NCI-H128 (cell line): ENCODE results near the gene C1QTNF7.

Experiments
- DNase-seq: peaks from one replicate; lab custom pipeline; 2025; ENCODE audit not compliant: unreplicated experiment; lab: John Stamatoyannopoulos, UW

The C1QTNF7 gene

DNA sequence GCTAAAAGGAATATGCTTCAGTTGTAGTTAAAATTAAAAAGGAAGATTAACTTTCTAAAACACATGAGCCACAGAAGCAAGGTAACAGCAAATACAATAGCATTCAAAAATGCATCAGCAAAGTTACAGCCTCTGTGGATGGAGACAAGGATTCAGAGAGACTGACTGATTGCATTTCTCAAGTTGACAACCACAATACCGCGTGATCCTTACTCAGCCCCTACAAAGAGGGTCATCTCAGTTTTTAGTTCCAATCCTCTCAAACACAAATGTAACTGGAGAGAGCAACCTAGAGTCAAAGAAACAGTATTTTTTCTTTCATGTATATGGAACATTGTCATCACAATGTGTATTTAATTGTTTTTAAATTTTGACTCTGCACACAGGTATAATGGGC is 14.2 kb upstream of the C1QTNF7 start:
- DNase-seq = no peak

DNA sequence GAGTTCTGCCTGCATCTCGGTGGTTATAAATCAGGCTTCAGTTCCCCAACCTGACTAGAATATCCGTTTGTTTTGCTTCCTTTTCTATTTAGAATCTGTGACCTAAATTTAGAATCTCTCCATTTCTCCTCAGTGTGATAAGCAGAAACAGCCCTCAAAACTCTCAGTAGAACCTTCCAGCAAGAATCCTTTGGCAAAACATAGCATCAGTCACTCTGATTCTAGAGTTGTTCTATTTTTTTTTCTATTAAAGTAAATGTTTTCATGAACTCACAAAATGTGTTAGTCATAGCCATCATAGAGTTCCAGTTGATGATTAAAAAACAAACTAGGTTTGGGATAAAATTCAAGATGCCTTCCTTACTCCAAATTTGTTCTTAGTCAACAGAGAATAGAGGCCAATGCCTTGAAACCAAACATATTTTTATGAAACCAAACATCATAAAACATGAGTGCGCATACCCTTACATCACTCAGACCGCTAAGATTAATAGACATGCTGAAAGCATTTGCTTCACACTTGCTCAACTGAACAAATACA is 13.2 kb upstream of the C1QTNF7 start:
- no peak for DNase-seq

GRCh38 chr4:15416357-15417232 is 11.2 kb upstream of the C1QTNF7 start:
- DNase-seq = no peak

GRCh38 chr4:15417233-15417660 is 10.6 kb upstream of the C1QTNF7 start:
- DNase-seq = no peak

- no peak for DNase-seq
Observed at GRCh38 chr4:15418956-15419355, 8.9 kb upstream of the C1QTNF7 start.

GRCh38 chr4:15420642-15421041 is 7.2 kb upstream of the C1QTNF7 start:
- no peak for DNase-seq

DNA sequence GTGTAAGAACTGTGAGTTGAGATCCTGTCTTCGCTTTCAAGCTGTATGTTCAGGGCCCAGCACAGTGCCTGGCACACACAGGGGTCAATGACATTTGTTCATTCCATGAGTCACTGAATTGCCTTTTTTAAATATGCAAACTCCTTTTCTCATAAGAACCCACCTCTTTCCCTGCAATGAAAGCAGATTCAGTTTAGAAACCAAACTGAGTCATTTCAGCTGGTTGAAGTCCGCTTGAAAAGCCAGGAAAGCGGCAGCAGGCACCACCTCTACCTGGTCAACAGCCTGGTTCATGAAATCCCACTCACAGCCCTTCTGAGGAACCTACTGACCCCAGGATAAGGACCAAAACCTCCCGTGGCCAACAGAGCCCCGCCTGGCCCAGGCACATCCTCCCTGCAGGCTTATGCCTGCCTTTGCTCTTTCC is 4.5 kb upstream of the C1QTNF7 start:
- DNase-seq = no peak

DNA sequence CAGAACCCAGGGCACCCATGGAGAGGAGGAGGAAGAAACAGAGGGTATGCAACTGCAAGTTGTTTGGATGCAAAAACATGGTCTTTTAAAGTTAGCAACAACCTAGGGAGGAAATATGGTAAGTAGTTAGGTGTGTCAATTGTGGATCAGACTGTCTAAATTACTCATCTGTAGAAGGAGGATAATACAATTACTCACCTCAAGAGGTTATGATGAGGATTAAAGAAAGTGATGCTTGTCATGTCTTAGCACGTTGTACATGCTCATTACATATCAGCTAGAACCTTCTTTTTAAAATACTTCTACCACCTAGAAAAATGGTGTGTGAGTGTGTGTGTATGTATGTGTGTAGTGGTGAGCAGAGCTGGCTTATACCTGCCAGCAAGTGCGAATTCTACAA is 2.3 kb upstream of the C1QTNF7 start:
- DNase-seq = no peak

DNA sequence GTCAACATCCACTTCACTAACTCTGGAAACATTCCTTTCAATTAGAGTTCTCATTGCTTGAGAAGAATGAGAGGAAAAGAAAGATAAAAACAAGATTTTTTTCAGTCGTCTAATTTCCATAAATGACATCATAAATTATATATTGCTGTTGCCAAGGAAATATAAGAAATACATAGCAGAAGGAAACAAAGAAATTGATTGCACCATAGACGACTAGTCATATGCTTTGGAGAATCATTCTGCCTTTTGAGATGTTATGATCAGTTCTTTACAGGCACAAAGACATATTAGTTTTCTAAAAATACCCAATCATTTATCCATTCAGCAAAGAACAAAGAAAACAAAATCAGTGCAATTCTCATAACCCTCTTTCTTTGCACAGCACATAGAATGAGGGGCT is 672 bp upstream of the C1QTNF7 start:
- no peak for DNase-seq

GRCh38 chr4:15428611-15429010 is 778 bp downstream of the C1QTNF7 start:
- DNase-seq = no peak

DNA sequence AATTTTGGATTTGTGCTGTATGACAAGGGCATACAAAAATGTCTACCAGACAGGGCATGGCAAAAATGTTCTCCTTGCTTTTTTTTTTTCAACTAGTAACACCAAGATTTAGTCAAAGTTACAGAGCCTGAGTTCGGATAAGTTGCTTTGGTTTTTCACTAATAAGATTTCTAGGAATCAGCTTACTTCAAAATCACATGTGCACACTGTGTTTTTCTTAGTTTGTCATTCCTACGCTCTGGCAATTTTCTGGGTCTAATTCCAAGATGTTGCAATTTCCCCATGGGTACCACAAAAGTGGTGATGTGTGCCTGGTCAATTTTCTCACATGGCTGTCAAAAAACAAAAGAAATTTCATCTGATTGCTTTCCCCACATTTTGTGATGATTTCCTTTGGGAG is 6.3 kb downstream of the C1QTNF7 start:
- no peak for DNase-seq

- no peak for DNase-seq
Observed at GRCh38 chr4:15434676-15435075, 6.8 kb downstream of the C1QTNF7 start.

DNA sequence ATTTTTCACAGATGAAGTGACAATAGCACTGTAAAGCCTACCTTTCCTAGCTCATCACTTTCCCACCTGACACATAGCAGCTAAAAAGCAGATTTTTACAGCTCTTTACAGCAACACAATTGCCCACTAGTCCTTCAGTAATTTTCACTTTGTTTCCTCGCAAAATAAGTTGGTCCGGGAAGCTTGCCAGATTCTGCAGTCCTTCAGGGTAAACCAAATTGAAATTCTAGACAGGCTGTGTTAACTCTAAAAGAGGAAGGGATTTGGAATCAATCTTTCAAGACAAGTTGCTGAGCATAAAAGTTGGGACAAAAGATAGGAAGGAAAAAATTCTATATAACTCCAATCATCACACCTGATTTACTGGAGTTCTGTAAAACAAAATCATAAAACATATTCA is 8.7 kb downstream of the C1QTNF7 start:
- no peak for DNase-seq

GRCh38 chr4:15438939-15439524 is 11.2 kb downstream of the C1QTNF7 start:
- DNase-seq = no peak

DNA sequence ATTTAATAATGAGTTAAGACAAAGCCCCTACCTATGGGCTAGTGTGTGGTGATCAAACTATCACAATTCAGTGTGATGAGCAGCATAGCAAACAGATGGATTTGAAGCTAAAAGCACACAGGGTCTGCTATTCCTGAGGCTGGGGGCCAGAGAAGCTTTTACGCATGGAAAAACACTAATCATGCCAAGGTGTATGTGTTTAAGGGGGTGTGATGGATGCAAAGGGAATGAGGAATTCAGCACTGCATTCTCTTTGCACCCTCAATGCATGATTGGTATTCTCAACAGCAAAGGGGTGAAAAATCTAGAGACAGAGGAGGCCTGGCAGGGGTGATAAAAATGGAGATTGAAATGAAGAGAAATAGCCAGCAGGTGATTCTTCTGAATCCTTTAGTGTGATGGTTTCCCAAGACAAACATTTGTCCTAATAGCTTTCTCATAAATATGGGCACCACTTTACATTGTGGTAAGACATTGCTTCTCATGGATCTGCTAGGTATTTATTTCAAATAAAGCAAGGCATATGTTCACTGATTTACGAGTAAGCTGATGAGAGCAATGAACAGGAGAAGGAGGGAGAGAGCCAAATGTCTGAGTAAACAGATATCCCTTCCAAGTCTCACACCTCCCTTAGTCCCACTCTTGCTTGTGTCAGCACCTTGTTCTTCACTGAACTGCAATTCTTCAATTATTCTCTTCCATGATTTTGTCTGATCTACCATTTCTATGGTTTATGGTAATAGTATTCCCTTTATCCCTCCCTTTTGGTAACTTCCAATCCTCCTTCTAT is 15.7 kb downstream of the C1QTNF7 start:
- DNase-seq = no peak

DNA sequence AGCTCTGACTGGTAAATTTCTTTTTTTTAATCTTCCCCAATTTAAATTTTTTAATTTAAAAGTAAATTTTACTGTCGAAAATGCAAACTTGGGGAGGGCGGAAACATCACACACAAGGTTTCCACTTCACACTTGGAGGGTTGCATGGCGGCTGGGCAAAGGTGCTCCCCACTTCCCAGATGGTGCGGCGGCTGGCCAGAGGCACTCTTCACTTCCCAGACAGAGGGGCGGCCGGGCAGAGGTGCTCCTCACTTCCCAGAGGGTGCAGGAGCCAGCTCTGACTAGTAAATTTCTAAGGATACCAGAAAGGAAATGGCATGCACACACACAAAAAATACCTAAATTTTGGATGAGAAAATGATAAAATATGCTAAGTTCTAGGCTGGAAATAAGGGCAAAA is 16.4 kb downstream of the C1QTNF7 start:
- DNase-seq = no peak

GRCh38 chr4:15444879-15445547 is 17.2 kb downstream of the C1QTNF7 start:
- DNase-seq = no peak

DNA sequence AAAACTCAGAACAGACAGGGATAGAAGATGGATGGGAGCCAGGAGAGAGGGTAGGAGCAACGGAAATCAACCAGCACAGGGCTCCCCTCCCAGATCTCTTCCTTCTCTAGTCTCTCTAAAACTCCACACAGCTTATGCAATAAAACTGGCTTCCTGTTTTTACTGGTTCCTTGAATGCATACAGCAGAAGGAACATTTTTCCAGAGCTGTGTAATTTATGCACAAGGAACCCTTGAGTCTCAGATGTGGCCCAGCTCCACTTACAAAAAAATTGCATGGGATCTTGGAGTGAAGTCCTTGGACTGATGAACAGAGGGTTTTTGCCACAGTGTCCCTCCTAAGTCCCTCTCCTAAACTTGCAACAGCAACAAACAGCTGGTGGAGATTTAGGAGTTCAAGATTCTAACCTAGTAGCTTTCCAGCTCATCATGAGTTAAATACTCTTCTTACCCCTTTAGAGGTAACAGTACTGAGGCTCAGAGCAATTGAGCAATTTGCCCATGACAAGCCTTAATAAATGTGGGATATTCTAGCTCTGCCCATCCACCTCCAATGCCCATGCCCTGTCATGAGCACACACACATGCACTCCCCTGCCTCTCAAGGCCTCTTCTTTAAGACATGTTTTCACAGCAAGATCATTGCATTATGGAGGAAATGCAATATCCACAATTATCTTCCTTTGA is 23.5 kb downstream of the C1QTNF7 start:
- DNase-seq = no peak

DNA sequence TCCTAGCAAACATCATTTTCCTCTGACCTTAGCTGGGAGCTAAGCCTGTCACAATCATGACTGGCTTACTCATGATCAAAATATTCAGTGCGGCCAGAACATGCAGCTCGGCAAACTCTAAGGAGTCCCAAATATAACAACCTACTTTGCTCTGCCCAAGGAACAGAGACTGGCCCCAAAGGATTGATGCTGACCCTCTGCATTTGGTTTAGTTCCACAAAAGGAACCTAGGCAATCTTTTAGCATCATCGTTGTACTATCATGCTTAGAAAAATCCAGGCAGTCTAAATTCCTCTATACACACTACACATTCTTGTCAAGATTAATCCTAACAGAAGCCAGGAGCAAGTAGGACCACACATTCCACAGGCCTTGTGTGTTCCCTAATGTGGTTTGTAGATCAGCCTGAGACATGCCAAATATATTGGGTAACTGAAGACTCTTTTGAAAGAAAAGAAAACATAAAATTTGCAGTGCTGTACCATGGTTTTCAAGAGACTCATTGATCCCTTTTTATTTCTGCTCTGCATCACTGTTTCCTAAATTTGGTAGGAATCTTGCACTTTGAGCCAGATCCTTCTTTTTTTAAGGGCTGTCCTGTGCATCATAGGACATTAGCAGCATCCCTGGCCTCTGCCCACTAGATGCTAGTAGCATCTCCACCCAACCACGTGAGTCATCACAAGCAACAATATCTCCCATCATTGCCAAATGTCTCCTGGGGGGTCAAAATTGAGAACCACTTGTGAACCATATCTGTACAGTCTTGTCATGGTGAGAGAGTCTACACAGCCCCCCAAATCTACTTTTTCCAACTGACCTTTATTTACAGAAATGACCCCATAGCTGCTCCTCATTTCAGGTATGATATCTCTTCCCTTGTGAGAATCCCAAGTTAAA is 24.3 kb downstream of the C1QTNF7 start:
- DNase-seq = no peak
